DND-41 (cell line): ENCODE data around the gene RGCC.

ENCODE experiments used
- CTCF ChIP-seq: IDR thresholded peaks from 2 replicates; pipeline ENCODE4 v1.5.1; 2012; ENCODE audit warnings: borderline replicate concordance, low read length, moderate library complexity, mild to moderate bottlenecking; ENCODE audit not compliant: poor library complexity, severe bottlenecking; ENCODE audit errors: extremely low read depth
- EZH2 ChIP-seq: IDR thresholded peaks from 3 replicates; pipeline ENCODE4 v1.6.1; 2012; ENCODE audit warnings: borderline replicate concordance, low read depth, mild to moderate bottlenecking, moderate library complexity, low read length, inconsistent platforms; ENCODE audit not compliant: severe bottlenecking

GRCh38 chr13:41458761-41459431, 1.5 kb downstream of the RGCC start:
- TF ChIP-seq CTCF = peak; percentile 62
- TF ChIP-seq EZH2 = no peak
